HG03175 (cell line): Measurements from ENCODE around the gene MEP1B.
"Not testable (repeated sequence)": the region's sequence is repeated elsewhere in the genome, so short reads cannot be mapped to it uniquely, and the experiment has no call there.

Source experiments
- ATAC-seq: cut with Tn5 transposase; IDR thresholded peaks from one replicate; pipeline ENCODE4 v1.9.1; 2021; ENCODE audit warnings: mild to moderate bottlenecking, moderate library complexity; ENCODE audit not compliant: unreplicated experiment

MEP1B gene

DNA sequence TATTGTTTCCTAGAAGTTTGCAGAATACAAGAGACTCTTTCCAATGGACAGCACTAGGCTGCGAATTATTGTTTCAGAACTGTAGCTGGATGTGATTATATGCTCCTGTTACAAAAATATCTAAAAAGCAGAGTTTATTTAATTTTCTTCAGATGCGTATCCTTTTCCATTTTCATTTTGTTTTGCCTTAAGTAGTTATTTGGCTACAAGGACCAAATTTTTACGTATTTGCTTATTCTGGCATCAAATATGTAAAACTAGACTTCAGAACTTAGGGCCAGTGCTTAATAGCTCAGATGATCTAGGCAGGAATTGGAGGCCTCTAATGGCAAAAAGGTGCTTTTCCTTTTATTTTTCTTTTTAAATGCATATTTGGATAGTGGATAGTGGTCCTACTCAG, 18.7 kb downstream of the MEP1B start:
- no peak for ATAC-seq

GRCh38 chr18:32209685-32210445, 20.0 kb downstream of the MEP1B start:
- no peak for ATAC-seq

DNA sequence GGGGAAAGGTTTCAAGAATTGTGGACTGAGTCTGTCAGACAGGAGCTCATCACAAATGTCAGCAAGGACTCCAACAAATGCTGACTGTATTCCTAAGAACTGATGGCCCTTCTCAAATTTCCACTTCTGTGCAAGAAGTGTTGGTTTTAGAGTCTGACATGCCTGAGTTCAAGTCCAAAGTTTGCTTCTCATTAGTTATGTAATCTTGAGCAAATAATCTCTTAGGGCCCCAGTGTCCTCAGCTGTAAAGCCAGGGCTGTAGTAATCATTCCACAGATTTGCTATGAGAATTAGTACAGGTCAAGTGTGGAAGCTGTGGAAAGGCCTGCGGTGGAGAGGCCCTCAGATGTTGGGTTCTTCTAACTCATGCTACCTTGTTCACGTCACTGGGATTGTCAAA, 23.9 kb downstream of the MEP1B start:
- ATAC-seq: no peak

- ATAC-seq: no peak
These were observed 26.6 kb downstream of the MEP1B start for GRCh38 chr18:32216390-32216789.

GRCh38 chr18:32219431-32220018, 29.7 kb downstream of the MEP1B start:
- ATAC-seq: no peak

DNA sequence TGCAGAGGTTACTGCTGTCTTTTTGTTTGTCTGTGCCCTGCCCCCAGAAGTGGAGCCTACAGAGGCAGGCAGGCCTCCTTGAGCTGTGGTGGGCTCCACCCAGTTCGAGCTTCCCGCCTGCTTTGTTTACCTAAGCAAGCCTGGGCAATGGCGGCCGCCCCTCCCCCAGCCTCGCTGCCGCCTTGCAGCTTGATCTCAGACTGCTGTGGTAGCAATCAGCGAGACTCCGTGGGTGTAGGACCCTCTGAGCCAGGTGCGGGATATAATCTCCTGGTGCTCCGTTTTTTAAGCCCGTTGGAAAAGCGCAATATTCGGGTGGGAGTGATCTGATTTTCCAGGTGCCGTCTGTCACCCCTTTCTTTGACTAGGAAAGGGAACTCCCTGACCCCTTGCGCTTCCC, 43.5 kb downstream of the MEP1B start:
- not testable (repeated sequence) for ATAC-seq

GRCh38 chr18:32237049-32237448, 47.2 kb downstream of the MEP1B start:
- ATAC-seq: no peak

DNA sequence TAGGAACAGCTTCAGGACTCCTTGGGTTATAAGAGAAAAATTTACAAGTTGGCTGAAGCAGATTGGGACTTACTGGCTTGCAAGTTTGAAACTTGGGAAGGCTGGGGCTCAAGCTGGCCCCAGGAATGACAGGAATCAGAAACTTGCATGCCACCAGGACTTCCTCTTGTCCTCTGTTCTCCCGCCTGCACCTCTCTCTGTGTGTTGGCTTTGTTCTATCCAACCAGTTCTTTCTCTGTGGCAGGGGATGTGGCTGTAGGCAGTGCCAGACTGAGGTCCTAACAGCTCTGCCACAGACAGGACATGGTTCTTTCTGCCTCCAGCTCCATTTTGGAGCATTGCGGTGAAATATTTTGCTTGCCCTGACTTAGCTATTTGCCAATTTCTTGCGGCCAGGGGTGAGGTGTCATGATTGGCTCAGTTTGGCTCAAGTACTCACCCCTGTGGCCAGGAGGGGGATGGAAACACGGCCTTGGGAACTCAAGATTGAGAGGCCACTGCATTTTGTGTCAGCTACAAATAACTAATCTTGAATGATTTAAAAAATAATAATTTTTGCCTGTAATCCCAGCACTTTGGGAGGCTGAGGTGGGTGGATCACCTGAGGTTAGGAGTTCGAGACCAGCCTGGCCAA, 48.9 kb downstream of the MEP1B start:
- no peak for ATAC-seq

- no peak for ATAC-seq
These were observed 52.6 kb downstream of the MEP1B start for GRCh38 chr18:32242395-32242794.

DNA sequence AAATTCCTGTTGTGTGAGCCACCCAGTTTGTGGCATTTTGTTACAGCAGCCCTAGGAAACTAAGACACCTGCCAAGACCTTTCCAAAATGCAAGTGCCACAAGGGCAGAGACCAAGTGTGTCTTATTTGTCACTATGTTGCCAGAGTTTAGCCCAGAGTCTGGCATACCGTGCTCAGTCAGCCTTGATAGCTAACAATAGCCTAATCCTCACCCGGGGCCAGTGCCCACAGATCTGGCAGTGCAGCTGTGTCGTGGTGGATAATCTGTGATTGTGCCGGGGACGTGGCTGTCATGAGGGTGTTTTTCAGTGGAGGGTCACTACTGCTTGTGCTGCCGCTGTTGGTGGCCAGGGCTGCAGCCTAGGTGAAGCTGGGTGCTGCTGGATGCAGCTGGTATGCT, 53.5 kb downstream of the MEP1B start:
- ATAC-seq: no peak

DNA sequence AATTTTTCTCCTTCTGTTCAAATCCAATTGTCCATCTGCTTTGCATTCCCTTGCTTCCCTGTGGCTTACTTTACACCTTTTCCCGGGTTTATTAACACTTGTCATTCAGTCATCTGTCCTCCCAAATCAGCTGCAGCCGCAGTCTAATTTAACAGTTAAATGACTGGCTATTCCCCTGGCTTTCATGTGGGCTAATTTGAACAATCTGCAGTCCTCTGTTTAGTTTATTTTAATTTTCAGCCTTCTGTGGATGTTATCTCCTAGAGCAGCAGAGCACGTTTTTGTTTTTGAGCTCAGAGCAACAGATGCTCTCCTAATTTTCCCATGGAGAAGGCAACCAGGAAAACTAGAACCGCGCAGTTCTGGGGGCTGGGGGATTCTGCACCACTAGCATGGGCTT, 55.0 kb downstream of the MEP1B start:
- no peak for ATAC-seq

DNA sequence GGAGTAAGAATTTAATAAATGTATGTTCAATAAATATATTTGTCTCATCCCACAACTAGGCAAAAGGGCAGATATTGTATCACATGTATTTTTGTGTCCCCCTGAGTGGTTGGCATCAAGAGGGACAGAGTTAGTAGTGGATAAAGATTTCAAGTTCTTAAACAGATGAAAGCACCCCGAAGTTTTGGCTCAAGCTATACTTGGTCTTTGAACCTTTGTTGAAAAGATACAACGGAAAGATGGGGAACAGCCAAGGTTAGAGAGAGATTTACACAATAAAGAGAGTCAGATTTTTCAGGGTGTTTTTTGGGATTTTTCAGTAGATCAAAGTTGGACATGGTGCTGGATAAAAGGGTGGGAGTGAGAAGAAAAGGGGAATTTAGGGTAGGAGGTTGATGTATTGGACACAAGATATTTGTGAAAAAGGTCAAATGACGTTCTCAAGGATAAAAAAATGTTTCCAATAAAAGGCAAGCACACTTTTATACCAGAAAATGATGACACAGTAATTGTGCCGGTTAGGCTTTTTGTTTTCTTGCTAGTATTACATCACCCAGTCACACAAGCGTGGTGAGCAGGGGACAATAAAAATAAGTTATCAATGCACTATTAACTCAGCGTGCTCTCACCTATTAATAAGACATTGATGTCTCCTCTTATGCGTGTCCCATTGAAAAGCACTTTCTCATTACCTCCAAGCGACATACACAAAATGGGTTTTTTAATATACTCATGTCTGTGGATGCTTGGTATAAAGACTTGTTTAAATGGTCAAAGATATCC, 59.5 kb downstream of the MEP1B start:
- no peak for ATAC-seq

GRCh38 chr18:32251466-32251865, 61.6 kb downstream of the MEP1B start:
- no peak for ATAC-seq

DNA sequence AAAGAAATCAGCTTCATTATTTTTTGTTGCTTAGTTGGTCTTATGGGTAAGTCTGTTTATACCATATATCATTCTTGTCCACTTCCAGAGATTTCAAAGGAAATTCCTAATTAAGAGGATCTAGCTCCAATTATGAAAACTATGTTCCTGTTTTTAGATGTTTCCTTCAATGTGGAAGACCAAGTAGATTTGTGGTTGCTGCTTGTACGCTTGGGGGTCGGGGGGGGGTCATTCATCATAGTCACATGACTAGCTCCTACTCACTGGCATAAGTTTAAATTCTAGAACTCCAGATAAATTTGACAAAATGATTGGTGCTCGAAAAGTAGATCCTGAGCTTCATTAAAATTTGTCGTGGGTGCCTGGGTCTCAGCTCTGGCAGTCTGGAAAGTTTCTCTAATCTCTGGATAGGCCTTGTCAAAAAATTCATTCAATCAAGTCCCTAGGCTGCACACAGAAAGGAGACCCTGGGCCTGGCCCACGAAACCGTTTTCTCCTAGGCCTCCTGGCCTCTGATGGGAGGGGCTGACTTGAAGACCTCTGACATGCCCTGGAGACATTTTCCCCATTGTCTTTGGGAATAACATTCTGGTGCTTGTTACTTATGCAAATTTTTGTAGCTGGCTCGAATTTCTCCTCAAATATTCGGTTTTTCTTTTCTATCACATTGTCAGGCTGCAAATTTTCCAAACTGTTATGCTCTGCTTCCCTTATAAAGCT, 62.5 kb downstream of the MEP1B start:
- no peak for ATAC-seq

DNA sequence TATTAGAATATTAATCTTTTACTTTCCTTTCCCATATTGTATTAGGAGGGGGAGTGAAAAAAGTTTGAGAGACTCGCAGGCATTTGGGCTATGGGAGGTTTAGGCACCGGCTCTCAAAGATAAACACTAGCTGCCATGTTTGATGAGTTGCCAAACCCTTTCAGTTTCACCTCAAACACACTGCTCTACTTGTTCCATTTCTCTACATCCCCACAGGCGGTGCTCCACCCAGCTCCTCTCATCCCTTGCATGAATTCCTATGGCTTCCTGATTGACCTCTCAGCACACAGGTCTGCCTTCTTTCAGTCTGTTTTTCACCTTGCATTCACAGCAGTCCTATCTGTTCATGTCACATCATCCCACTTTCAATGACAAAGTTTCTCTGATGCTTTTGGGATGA, 65.7 kb downstream of the MEP1B start:
- ATAC-seq: no peak

DNA sequence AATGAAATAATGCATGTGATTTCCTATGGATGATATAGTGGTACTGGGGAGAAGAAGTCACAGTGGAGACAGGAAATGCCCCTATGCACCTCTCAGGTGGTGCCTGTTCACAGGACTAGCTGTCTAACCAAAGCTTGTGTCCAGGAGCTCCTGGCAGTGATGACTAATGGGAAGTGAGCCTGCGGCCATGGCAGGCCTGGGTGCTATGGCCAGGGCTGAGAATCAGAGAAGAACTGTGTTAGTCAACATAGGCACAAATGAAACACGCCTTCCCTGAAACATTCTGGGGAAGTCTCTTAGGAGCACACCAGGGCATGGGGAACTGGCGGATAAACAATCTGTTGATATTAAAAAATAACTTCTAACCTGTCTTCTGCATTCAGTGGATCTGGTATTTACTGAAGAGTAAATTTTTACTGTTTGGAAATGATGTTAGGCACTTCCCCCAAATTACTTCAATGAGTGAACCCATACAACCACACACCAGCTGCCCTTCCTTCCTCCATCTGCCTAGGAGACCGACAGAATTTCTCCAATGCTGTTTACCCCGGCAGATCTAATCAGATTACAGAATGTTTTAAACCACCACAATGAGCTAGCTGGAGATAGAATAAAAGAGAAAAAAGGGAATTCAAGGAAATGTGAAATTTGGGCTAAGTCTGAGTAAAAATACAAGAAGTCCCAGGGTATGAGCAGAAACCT, 67.4 kb downstream of the MEP1B start:
- ATAC-seq: no peak

- ATAC-seq: no peak
These were observed 68.3 kb downstream of the MEP1B start for GRCh38 chr18:32258148-32258547.

DNA sequence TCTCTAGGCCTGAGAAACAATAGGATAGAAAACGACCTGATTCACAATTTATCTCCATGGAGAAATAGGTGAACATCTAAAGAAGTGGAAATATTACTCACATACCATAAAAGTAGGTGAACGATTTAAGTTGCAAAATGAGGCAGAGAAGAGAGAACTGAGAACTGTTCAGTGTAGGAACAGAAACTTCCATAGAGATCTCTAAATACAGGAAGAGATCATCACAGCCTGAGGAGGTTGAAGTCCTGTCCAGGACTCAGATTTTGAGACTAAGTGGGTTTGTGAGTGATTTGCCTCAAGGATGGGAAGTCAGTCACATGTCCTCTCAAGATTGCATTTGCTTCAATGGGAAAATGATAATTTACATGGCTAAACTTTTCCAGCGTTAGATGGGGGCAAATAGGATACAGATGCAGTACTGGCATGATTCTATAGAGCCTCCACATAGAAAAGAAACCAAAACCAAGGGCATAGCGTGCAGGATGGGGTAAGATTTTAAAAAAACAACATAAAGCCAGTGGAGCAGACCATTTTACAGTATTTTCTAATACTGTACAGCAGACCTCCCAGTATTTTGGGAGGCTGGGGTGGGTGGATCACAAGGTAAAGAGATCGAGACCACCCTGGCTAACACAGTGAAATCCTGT, 68.8 kb downstream of the MEP1B start:
- no peak for ATAC-seq

GRCh38 chr18:32259553-32259952, 69.7 kb downstream of the MEP1B start:
- ATAC-seq: no peak

GRCh38 chr18:32261003-32261402, 71.2 kb downstream of the MEP1B start:
- ATAC-seq: no peak
